ENCODE measurements around the gene USP32. TPM values are rescaled to one million over a fixed set of nuclear protein-coding genes. Genes with fewer than 3 reads are reported as not detected.

Gene USP32
- total RNA-seq, 4 donors from 2014 or later = 65.1 to 80.1 (median 77.2) TPM

- no peak for TF ChIP-seq CTCF (IDR thresholded peaks at IDR 0.05; ENCODE audit: low read depth)
Measured at GRCh38 chr17:60165223-60165622, 226.7 kb downstream of the USP32 start.

DNA sequence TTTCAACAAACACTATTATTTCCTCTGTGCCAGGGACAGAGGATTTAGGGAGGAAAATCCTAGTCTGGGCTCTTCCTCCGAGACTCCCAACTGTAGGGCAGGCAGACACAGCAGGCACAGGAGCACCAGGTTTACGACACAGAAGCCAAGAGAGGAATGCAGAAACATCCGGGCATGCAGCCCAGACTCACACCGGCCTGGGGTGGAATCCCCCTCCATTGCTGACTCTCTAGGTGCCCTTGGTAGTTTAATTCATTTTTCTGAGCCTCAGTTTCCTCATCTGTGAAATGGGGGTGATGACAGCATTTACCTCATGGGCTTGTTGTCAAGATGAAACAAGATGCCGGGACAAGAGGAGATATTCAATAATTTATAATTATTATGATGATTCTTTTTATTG is 227.2 kb downstream of the USP32 start:
- no peak for TF ChIP-seq CTCF (IDR thresholded peaks at IDR 0.05; ENCODE audit: low read depth)

- TF ChIP-seq CTCF (IDR thresholded peaks at IDR 0.05; ENCODE audit: low read depth) = no peak
Measured at GRCh38 chr17:60164164-60164563, 227.8 kb downstream of the USP32 start.

DNA sequence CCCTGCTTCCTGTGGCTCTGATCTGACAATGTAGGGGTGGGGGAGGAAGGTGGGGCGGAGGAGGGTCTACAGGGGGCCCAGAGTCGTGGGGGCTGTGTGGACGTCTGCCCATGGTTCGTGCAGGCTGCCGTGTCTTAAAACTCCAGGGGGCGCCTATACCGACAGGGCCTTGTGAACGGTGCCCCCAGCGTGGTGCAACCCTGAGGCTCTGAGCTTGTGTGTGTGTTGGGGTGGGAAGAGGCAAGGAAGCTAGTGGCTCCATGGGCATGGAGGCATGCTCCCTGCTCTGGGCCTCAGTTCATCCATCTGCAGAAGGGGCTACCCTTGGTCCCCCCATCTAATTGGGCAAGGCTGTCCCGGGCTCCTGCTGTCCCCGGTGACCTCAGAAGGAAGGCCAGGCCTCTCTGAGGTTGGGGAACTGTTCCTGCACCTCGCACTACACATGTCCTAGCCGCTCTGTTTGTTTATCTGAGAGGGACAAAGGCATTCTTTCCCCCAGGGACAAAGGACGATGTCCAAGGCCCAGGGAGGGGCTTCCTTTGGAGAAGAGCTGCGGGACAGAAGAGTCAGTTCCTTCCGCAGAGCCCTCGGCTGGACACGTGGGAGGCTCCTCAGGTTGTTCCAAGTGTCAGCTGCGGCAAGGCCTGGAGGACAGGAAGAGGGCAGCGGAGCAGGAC is 228.7 kb downstream of the USP32 start:
- no peak for TF ChIP-seq CTCF (IDR thresholded peaks at IDR 0.05; ENCODE audit: low read depth)

DNA sequence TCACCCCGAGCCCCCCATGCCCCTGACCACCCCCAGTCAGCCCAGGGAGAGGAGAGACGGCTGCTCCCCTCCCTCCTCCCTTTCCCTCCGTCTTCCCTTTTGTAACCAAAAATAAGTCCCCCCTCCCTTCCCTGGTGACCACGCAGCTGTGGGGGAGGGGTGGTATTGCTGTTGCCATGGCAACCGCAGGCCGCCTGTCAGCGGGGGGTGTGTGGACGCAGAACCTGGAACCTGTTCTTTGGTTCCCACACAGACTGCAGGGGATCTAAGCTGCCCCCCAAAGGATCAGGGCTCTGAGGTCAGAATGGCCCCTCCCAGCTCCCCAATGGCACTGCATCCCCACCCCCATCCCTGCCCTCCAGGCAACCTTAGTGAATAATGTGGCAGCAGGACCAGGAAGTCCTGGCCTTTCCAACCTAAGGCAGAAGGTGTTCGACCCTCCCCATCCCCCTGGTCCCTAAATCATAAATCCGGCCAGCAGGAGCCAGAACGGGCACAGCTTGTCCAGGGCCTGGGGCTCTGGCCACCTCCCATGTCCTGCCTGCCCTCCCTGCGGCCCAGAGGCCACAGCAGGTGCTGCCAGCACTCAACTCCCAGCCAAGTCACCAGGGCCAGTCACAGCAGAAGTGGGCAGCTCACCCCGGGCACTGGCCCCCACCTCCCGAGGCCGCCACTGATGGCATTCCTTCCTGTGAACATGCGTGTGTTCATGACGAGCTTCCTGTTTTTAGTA is 230.2 kb downstream of the USP32 start:
- no peak for TF ChIP-seq CTCF (IDR thresholded peaks at IDR 0.05; ENCODE audit: low read depth)

- TF ChIP-seq CTCF (IDR thresholded peaks at IDR 0.05; ENCODE audit: low read depth) = no peak
Measured at GRCh38 chr17:60160829-60161501, 231.0 kb downstream of the USP32 start.

GRCh38 chr17:60159479-60159866 is 232.5 kb downstream of the USP32 start:
- TF ChIP-seq CTCF (IDR thresholded peaks at IDR 0.05; ENCODE audit: low read depth) = no peak
